Kidney glomerular epithelial cell (primary cell): Measurements from ENCODE around the gene RFNG.

Source experiments
- DNase-seq: peaks from one replicate; lab custom pipeline; 2025; lab: John Stamatoyannopoulos, UW

RFNG gene

GRCh38 chr17:82042649-82043048 is 9.0 kb downstream of the RFNG start:
- no peak for DNase-seq

DNA sequence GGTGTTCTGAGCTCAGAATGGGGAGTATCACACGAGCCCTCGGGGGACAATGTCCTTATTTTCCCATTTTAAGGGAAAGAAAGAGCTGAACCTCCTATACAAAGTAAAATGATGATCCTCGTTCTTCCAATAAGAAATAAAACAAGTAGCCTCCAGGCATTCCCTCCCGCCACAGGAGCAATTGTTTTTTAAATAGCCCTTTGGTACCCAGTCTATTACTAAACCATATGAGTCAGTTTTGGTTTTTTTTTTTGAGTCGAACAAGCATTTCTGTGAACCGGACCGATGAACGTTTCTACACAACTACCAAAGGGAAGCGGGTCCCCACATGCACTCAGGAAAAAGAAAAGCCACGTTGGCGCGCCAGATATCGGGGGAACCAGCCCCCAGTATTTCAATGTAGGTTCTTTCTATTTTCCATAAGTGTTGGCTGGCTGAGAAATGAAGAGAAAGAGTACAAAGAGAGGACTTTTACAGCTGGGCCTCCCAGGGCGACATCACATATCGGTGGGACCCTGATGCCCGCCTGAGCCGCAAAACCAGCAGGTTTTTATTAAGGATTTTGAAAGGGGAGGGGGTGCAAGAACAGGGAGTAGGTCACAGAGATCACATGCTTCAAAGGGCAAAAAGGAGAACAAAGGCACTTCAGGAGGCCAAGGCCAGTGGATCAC is 10.3 kb downstream of the RFNG start:
- DNase-seq = no peak

GRCh38 chr17:82039695-82040299 is 11.8 kb downstream of the RFNG start:
- no peak for DNase-seq

- DNase-seq = peak; percentile 8
These were observed 12.7 kb downstream of the RFNG start for GRCh38 chr17:82038796-82039409.

GRCh38 chr17:82037889-82038195 is 13.8 kb downstream of the RFNG start:
- DNase-seq = no peak

DNA sequence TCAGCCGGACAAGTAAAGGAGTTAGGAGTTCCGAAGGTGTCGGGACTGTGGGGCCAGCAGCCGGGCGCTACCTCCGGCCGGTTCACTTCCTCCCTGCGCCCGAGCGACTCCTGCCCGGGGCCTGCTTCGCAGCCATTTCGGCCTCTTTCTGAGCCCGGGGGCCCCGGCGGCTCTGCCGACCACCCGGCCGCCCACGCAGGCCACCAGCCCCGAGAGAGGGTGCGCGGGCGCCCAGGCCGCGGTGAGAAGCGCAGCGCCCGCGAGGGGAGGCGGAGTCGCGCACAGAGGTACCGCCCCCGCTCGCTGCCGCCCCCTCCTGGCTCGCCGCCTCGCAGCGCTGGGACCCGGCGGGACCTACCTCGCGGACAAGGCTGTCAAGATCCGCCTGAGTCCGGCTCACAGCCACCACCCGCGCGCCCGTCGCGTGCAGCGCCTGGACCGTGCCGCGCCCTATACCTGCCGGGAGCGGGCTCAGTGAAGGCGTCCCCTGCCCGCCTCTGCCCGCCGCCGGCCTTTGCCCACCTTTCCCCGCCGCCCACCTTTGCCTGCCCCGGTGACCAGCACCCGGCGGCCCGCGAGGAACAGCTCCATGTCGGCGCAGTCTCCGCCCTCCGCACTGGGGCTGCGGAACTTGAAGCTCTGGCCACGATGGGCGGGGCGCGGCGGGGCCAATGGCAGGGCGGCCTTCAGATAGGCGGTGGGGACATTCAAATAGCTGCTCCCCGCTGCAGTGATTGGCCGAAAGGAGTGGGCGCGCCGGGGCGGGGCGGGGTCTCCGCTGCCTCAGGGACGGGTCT is 14.3 kb downstream of the RFNG start, which contains the start of gene DCXR:
Gene DCXR, minus strand, starts transcription at position 606 of the 797 bp plus-strand sequence. Its CDS starts 15 bp downstream, at position 591.
- peak; percentile 83 for DNase-seq

- DNase-seq = no peak
These were observed 14.9 kb downstream of the RFNG start for GRCh38 chr17:82036634-82037091.

GRCh38 chr17:82035956-82036633 is 15.5 kb downstream of the RFNG start:
- no peak for DNase-seq

- DNase-seq = peak; percentile 3
These were observed 16.1 kb downstream of the RFNG start for GRCh38 chr17:82035488-82035887.

- DNase-seq = no peak
These were observed 17.1 kb downstream of the RFNG start for GRCh38 chr17:82034371-82035011.

- no peak for DNase-seq
These were observed 18.1 kb downstream of the RFNG start for GRCh38 chr17:82033359-82034085.

DNA sequence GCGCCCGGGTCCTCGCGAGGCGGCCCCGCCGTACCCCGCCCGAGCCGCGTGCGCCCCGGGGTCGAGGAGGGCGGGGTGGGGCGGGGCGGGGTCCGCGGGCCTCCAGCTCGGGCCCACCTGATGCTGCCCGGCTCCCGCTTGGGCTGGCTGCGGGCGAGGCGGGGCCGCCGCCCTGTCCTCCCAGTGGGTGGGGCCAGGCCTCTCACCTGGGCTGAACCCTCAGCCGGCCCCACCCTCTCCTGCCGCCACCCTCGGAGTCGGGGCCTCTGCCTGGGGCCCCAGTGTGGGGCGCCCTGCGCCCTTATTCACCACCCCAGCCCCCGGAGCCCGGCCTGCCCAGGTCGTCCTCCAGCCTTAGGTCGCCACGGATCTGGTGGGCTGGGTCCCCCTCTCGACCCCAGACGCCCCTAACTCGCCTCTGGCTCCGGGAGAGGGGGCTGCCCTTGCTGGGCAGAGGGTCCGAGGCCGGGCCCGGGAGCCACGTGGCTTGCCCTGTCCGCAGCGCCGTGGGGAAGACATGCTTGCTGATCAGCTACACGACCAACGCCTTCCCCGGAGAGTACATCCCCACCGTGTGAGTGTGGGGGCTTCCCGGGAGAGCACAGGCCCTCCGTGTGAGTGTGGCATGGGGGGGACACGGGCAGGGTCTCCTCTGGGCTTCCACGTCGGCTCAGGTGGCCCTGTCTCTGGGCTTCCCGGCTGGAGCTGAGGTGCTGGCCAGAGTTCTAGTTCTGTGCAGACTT is 19.6 kb downstream of the RFNG start:
- no peak for DNase-seq

- DNase-seq = no peak
These were observed 20.2 kb downstream of the RFNG start, which contains the start of gene RAC3 for GRCh38 chr17:82031303-82031884. RAC3 (plus strand) TSS chr17:82031678; CDS start chr17:82031762, 84 bp downstream.

- DNase-seq = peak; percentile 17
These were observed 20.9 kb downstream of the RFNG start for GRCh38 chr17:82030470-82031302.

DNA sequence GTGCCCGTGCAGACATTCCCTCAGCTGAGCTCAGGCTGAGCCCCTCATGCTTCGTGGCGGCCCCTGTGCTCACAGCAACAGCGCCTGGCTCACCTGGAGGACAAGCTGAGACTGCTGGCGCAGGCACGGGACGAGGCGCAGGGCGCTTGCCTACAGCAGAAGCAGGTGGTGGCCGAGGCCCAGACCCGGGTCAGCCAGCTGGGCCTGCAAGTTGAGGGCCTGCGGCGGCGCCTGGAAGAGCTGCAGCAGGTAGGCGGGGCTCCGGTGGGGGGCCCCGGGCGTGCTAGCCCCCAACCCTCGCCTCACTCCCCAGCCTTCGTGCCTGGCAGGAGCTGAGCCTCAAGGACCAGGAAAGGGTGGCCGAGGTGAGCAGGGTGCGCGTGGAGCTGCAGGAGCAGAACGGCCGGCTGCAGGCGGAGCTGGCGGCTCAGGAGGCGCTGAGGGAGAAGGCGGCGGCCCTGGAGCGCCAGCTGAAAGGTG is 21.6 kb downstream of the RFNG start:
- DNase-seq = no peak

DNA sequence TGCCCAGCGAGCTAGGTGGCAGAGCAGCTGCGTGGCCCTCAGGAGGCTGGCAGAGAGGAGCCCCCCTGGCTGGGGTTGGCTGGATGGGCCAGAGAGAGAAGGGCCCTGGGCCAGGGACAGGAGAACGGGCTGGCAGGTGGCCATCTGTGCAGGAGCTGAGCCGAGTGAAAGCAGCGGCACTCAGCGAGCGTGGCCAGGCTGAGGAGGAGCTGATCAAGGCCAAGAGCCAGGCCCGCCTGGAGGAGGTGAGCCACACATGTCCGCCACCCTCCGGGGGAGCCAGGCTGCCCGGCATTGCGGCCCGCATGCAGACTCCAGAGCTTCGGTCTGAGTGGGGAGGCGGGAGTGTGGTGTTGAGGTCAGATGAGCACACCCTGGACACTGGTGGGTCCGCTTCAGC is 22.2 kb downstream of the RFNG start:
- no peak for DNase-seq

- no peak for DNase-seq
These were observed 22.6 kb downstream of the RFNG start for GRCh38 chr17:82028966-82029365.

DNA sequence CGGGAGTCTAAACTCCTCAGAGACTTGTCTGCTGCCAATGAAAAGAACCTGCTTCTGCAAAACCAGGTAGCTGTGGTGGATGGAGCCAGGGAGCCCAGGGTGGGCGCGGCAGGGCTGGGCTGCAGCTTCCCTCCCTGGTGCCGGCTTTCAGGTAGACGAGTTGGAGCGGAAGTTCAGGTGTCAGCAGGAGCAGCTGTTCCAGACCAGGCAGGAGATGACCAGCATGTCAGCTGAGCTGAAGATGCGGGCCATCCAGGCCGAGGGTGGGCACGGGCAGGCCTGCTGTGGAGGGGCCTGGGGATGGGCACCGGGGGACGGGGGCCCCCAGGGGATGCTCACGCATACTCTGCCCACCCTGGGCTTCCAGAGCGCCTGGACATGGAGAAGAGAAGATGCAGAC is 23.4 kb downstream of the RFNG start:
- DNase-seq = no peak
